K562 (cell line): Measurements from ENCODE around the gene SF3B4.

Source experiments
- CTCF ChIP-seq, 3 experiments: IDR thresholded peaks in 2 of 3; conservative IDR thresholded peaks in 1 of 3; 2 replicates each; pipeline ENCODE4 v1.5.1; 2011 to 2012; ENCODE audit warnings: low read length in 3 of 3, mild to moderate bottlenecking in 3 of 3, control low read depth in 2 of 3, improper control_type of control experiment in 1 of 3, inconsistent platforms in 1 of 3, low read depth in 1 of 3, mixed read lengths in 1 of 3, moderate library complexity in 1 of 3; ENCODE audit not compliant: insufficient read depth in 2 of 3
- CUX1 ChIP-seq: fragments of 200-800 bp; sonication (Bioruptor generic); IDR thresholded peaks from 2 replicates; pipeline ENCODE4 v1.6.1; 2016; ENCODE audit warnings: missing genetic modification characterization, missing compliant biosample characterization
- FOXP4 ChIP-seq: sonication (generic); formaldehyde crosslinking; IDR thresholded peaks from 2 replicates; pipeline ENCODE4 v1.8.0; 2022; ENCODE audit warnings: mild to moderate bottlenecking, missing genetic modification reagents, borderline replicate concordance
- FUS ChIP-seq: fragments of 200-400 bp; formaldehyde crosslinking; optimal IDR thresholded peaks from 2 replicates; pipeline ENCODE3; 2017; ENCODE audit warnings: low read depth, low read length
- IRF2 ChIP-seq: sonication (generic); formaldehyde crosslinking; IDR thresholded peaks from 2 replicates; pipeline ENCODE4 v1.8.1; 2022; ENCODE audit warnings: mild to moderate bottlenecking, missing genetic modification reagents
- POLR2AphosphoS5 ChIP-seq: IDR thresholded peaks from 2 replicates; pipeline ENCODE4 v1.6.1; 2011; ENCODE audit warnings: mild to moderate bottlenecking, low read depth, low read length, moderate library complexity; ENCODE audit not compliant: control insufficient read depth, insufficient read depth
- REST ChIP-seq, 2 experiments: fragments of 450-650 bp; formaldehyde crosslinking in 1 of 2; IDR thresholded peaks; 2 replicates each; pipeline versions ENCODE4 v1.4.0 to v1.6.1; 2014 to 2020; ENCODE audit warnings: mild to moderate bottlenecking in 2 of 2, borderline replicate concordance in 1 of 2, low read depth in 1 of 2
- TAF1 ChIP-seq: IDR thresholded peaks from 2 replicates; pipeline ENCODE4 v1.6.1; 2011; ENCODE audit warnings: mild to moderate bottlenecking, low read length, moderate library complexity; ENCODE audit not compliant: insufficient read depth, control insufficient read depth, severe bottlenecking; ENCODE audit errors: extremely low read depth
- TGIF2 ChIP-seq: sonication (generic); formaldehyde crosslinking; IDR thresholded peaks from 2 replicates; pipeline ENCODE4 v1.8.1; 2022; ENCODE audit warnings: mild to moderate bottlenecking, missing genetic modification reagents, moderate library complexity

- TF ChIP-seq POLR2AphosphoS5 = no peak
- no peak for TF ChIP-seq TAF1
- TF ChIP-seq TGIF2 = no peak
- no peak for TF ChIP-seq FOXP4
- no peak for TF ChIP-seq IRF2 (CRISPR knock-in tag)
- no peak for TF ChIP-seq REST (IDR thresholded peaks at IDR 0.05; ENCODE audit: borderline replicate concordance)
- no peak for TF ChIP-seq REST (CRISPR knock-in tag; IDR thresholded peaks at IDR 0.05; ENCODE audit: low read depth)
- TF ChIP-seq CUX1 (CRISPR knock-in tag) = no peak
- TF ChIP-seq CTCF (IDR thresholded peaks at IDR 0.05 in 2 of 3, conservative IDR thresholded peaks at IDR 0.05 in 1 of 3; ENCODE audit: insufficient read depth in 2 of 3, low read depth in 1 of 3, low read length in 3 of 3) = no peak
- no peak for TF ChIP-seq FUS
Measured at GRCh38 chr1:149966405-149966804, 38.8 kb upstream of the SF3B4 start.
